DMS53 treated with DMSO at 0.1 percent for 48 hours (cell line): Measurements from ENCODE around the gene HNF1A.

Experiments used
- DNase-seq: peaks from one replicate; lab custom pipeline; 2025; ENCODE audit not compliant: unreplicated experiment; lab: John Stamatoyannopoulos, UW

HNF1A gene

DNA sequence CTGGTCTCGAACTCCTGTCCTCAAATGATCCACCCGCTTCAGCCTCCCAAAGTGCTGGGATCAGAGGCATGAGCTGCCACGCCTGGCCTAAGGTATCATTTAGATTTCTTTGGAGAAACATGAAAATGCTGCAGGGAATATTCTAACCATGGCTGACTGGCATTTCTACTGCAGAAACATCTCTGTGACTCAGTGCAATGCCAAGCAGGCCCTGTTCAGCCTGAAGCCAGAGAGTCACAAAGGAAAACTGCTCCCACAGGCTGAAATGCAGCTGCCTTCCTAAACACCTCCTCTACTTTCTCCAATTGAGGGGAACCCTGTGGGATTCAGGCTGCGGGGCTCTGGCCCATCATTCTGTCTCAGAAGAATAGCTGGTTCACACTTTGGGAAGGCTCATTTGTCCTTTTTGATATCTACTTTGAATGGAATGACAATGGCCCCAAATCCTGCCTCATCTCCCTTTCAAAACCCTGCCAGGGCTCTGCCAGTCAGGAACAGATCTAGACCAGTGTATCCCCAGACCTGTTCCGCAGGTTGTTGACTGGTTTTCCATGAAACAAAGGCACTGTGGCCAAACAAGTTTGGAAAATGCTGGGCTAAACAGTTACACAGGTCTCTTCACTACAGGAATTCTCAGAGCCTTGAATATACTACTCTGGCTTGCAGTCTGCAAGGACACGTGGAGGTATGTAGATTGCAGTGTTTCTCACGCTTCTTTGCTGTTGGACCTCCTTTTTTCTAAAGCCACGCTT lies 30.2 kb downstream of the HNF1A start:
- DNase-seq, result no peak

GRCh38 chr12:121009741-121010140 lies 31.4 kb downstream of the HNF1A start:
- peak; percentile 44 for DNase-seq

DNA sequence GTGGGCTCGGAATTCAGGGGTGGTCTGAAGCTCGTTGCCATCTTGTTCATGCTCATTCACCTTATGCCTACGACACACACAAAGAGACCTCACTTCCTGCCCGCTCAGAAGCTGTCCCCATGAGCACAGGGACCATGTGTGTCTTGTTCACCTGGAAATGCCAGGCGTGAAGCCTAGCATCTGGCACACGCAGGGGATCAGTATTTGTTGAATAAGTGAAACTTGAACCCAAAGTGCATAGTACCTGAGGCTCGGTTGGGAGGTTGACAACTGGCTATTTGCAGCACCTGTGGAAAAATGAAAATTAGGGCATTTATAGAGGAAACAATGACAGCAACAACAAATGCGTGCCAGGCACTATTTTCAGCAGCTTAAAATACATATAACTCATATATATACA lies 32.5 kb downstream of the HNF1A start:
- DNase-seq, result no peak

- no peak for DNase-seq
These were observed 33.5 kb downstream of the HNF1A start for GRCh38 chr12:121011820-121012219.

GRCh38 chr12:121013715-121014114 lies 35.4 kb downstream of the HNF1A start:
- no peak for DNase-seq

DNA sequence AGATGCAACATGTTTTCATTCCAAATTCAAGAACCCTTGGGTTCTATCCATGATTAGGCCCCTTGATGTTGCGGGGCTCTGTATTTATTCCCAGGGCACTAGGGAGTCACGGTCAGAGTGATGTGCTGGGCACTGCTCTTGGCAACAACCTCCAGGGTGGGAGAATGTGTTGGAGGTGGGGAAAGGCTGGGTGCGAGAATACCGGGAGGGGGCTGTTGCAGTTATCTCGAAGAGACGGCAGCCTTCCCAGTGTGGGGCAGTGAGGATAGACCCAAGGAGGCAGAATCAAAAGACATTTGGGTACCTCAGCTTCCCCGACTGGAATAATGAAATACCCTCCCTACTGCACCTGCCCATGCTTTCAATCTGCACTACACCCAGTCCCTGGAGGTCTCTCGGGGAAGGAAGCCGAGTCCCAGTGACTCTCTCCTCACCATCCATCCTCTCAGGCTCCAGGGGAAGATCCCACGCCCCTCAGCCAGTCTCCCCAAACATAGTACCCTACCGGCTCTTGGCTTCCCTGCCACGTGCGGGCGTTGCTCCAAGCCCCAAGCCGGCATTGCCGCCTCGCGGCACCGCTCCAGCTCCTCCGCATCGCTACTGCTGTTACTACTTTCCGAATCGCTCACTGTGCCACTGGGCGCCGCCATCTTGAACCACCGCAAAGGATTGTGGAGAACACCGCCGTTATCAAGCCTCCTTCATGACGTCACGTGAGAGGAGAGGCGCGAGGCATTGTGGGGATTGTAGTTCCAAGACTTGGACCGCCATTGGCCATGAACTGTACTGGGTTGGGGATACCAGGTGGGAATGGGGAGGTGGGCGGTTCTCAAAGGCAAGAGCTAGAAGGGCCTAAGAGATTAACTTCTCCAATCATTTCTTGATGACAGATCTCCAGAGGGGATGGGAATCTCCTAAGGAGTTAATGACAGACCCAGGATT lies 37.8 kb downstream of the HNF1A start, which contains the start of gene C12orf43:
Gene C12orf43 (minus strand): TSS at position 663 of the 942 bp plus-strand sequence. CDS start 13 bp downstream, at position 650.
- peak; percentile 89 for DNase-seq

DNA sequence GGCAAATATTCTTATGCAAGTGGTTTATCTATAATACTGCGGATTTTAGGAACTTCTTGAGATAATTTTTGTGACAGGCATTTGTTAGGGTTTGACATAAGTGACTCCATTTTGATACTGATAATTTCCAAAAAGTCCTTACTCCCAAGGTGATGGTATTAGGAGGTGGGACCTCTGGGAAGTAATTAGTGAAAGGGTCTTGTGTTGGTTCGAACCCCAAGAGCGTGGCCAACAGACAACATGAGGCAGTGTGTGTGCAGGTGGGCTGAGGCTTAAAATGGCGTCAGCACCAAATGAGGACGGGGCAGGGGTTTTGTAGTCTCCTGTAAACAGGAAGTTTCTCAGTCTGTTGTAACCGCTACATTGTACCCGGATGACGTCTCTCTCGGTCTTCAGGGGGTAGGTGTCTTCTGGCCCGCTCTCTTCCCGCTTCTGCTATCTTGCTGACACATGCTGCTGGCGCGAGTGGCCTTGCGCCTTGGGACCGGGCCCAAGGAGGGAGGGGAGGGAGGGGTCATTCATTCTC lies 39.7 kb downstream of the HNF1A start:
- DNase-seq, result no peak

GRCh38 chr12:121018860-121019617 lies 40.7 kb downstream of the HNF1A start:
- DNase-seq, result no peak

DNA sequence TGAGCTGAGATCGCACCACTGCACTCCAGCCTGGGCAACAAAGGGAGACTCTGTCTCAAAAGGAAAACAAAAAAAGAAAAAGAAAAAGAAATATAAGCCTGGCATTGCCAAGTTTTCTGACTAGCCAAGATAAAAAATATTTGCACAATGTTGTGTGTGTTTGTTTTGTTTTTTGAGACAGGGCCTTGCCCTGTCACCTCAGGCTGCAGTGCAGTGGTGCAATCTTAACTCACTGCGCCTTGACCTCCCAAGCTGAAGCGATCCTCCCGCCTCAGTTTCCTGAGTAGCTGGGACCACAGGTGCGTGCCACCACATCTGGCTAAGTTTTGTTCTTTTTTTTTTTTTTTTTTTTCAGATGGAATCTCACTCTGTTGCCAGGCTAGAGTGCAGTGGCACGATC lies 43.4 kb downstream of the HNF1A start:
- no peak for DNase-seq

- DNase-seq, result no peak
These were observed 44.4 kb downstream of the HNF1A start for GRCh38 chr12:121022713-121023112.

DNA sequence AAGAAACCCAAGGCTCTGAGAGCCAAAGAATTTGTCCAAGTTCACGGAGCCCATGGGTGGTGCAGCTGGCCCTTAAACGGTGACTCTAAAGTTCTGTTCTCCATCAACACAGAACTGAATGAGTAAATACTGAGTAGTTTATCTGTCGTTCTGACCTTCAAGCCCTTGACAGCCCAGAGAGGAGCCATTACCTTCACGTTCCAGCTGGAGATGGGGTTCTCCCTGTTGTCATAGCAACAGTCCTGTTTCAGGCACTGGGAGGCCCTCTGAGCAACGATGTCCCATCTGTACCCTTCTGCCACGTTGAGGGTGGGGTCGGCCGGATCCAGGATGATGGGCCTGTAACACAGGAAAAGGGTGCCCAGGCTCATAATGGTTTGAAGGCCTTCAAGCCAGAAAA lies 45.5 kb downstream of the HNF1A start:
- no peak for DNase-seq

- DNase-seq, result no peak
These were observed 47.3 kb downstream of the HNF1A start for GRCh38 chr12:121025442-121026226.

- no peak for DNase-seq
These were observed 48.1 kb downstream of the HNF1A start for GRCh38 chr12:121026274-121027045.

- no peak for DNase-seq
These were observed 52.4 kb downstream of the HNF1A start for GRCh38 chr12:121030576-121031212.

GRCh38 chr12:121033625-121034349 lies 55.4 kb downstream of the HNF1A start:
- no peak for DNase-seq

GRCh38 chr12:121034616-121035305 lies 56.4 kb downstream of the HNF1A start:
- no peak for DNase-seq

DNA sequence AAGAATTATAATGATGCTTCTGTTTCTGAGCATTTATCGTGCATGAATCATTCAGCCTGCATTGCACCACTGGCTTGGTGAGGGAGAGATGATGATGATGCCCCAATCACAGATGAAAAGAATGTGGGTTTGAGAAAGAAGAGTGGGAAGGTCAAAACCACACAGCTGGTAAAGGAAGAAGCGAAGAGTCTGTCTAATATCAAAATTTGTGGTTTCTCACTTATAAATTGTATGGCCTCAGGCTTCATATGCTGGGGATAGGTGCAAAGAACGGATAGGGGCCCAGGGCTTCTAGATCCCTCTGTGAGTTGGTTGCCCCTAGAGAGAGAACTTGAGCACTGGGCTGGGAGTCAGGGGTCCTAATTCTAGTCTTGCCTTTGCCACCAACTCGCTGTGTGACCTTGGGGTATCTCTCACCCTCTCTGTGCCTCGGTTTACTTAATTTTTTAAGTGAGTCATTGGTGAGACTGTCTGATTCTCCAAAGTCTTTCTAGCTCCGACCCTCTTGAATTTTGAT lies 58.5 kb downstream of the HNF1A start:
- no peak for DNase-seq
